HG03460 (cell line): ENCODE data around the gene ZNF512B.
"Not testable (repeated sequence)": the region's sequence is repeated elsewhere in the genome, so short reads cannot be mapped to it uniquely, and the experiment has no call there.

Experiments
- ATAC-seq: cut with Tn5 transposase; IDR thresholded peaks from one replicate; pipeline ENCODE4 v1.9.1; 2021; ENCODE audit not compliant: unreplicated experiment

The ZNF512B gene

DNA sequence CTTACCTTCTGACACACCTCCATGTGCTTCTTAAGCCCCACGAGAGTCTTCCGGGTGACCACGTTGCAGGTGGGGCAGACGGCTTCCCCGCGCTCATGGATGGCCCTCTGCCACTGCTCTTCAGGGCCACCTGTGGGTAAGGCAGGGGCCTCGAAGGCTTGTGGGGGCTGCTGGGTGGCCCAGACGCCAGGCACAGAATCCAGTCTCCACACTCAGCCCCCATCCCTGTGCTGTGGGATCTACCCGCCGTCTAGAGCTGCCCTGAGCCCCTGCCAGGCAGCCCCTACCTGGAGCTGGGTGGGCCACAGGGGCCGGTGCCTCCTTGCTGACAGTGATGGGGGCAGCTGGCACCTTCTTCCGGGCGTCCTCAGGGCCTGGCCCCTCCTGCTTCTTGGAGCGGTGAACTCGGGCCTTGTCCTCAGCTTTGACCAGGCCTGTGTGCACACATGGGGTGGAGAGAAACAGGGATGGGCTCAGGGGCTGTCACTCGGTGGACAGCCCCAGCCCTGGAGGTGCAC, 5.9 kb downstream of the ZNF512B start:
- ATAC-seq = no peak

DNA sequence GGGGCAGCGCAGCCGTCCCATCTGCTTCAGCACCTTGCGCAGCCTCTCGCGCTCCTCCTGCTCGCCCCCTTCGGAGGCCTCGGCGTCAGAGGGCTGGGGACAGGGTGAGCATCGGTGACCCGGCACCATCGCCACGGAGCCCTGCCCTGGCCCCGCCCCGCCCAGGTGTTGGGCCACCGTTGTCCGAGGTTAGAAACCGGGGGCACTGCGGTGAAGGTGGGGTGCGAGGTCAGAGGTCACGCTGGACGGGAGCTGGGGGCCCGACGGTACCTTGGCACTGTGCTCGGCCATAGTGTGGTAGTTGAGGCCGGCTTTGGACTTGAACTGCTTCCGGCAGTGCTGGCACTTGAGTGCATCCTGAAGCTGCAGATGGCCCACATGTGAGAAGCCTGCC, 6.4 kb downstream of the ZNF512B start:
- ATAC-seq = no peak

DNA sequence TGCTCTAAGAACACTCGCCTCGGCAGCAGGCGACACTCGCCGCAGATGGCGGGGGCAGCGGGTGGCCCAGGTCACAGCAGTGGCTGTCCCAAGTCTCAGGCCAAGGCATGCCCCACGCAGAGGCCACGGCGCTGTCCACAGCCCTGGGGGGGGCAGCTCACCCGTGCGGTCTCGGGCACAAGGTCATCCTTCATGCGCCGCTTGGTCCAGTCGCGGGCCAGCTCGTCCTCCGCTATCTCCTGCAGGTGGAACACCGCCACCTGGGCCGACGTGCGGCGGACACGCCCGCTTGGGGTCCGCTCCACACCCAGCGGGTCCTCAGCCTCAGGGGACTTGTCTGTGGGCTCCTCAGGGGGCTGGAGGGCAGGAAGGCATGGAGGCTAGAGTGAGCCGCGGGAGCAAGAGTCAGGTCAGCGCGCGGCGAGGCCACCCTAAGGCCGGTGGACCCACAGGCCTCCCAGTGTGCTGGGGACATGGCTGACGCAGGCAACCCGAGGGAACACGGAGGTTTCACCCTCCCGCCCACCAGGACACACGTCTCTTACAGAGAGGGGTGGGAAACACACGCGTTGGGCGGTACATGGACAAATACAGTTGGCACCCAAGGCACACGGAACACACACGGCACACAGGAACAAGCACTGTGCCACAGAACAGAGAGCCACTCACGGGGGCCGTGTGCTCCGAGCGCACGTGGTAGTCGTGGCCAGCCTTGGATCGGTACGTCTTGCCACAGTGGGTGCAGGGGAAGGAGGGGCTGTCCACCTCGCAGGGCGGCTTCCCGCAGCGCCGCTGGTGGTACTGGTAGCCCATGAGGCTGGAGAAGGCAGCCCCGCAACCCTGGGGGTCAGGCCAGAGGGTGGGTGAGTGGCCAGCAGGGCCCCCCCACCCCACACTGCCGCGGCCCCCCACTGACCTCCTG, 7.0 kb downstream of the ZNF512B start:
- no peak for ATAC-seq

DNA sequence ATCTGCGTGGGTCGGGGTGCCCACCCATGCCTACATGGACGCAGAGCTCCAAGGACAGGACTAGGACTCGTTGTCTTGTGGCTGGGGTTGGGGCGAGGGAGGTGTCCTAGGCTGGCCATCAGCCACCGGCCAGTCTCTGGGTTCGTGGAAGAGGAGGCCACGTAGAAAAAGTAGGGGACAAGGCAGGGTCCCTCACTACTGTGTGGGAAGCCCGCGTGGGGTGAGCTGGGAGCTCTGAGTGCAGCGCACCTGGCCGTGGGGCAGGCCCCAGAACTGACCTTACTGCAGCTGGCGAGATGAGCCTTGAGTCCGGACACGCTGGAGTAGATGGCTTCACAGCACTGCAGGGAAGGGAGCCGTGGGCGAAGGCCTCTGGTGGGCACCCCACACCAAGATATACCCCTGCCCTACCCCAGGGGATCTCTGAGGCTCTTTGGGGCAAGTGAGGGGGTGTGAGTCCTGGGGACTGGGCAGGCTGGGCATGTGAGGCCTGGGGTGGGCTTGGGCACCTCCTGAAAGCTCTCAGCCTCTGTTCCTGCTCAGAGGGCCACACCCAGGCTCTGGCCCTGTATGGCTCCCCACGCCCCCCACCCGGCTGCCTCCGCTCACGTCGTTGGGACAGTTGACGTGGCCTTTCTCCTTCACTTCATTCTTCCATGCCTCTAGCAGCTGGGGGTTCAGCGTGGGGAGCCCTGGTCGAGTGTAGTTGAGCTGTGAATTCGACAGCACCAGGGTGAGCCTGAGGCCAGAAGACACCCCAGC, 7.9 kb downstream of the ZNF512B start:
- no peak for ATAC-seq

DNA sequence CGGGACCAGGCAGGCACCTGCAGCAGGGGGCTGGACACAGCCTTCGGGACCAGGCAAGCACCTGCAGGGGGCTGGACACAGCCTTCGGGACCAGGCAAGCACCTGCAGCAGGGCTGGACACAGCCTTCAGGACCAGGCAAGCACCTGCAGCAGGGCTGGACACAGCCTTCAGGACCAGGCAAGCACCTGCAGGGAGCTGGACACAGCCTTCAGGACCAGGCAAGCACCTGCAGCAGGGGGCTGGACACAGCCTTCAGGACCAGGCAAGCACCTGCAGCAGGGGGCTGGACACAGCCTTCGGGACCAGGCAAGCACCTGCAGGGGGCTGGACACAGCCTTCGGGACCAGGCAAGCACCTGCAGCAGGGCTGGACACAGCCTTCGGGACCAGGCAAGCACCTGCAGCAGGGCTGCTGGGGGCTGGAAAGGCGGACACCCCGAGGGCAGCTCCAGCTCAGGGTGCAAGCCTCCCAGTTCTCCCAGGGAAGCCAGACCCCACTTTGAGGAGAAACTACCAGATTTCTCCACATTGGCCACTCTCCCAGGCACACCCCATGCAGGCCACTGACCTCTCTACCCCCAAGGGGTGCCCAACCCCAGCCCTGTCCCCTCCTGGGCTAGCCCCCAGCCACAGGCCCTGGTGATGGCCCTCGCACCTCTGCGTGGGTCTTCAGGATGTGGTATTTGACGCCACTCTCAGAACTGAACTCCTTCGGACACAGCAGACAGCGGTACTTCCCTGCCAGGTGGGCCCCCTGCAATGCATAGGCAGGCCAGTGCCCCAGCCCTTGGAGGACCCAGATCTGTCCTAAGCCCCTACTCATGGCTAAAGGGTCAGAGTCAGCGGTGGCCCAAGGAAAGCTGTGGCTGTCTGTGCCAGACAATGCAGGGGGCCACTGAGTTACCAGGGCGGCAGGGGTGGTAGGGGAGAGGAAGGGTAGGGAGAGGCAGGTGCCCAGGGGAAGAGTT, 8.8 kb downstream of the ZNF512B start:
- ATAC-seq = not testable (repeated sequence)

DNA sequence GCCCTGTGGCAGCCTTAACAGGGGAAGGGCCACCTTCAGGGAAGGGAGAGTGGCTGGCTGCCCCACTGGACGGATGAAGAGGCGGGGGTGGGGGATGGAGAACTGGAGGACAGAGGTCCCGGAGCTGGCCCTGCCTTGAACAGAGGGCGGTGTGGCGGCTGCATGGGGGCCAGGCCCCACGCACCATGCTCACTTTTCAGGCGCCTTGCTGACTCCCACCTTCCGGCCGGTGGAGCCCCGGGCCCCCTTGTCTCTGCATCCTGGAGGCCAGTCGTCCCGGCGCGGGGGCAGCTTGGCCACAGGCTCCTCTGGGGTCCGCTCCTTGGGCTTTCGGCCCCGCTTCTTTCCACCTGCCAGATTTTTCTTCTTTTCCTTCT, 10.0 kb downstream of the ZNF512B start:
- no peak for ATAC-seq

DNA sequence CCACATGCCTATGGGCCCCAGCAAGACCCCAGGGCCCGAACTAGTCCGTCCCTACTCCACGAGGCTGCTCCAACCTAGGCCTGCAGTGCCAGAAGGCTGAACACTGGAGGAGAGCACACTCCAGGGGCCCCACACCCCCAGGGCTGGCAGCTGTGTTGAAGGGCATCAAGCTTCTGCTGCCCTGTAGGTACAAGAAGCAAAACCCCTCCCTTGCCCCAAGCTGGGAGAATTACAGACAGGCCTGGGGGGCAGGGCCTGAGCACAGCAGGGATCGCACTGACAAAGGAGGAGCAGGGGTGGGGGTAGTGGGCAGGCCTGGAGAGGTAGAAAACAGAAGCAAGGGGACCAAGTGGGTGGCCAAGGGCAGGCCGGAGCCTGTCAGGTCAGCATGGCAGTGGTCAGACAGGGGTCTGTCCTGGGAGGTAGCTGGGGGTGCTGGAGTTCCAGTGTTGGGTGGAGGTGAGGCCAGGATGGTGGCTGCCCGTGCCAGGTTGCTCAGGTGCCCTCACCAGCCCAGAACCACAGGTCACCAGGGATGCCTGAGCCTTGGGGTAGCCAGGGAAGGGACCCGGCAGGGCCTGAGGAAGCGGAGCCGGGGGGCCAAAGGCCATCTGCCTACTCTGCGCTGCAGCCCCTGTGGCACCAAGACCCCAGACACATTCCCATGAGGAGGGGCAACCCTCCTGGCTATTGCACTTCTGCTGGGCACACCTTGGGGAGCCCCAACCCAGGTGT, 10.6 kb downstream of the ZNF512B start:
- no peak for ATAC-seq

DNA sequence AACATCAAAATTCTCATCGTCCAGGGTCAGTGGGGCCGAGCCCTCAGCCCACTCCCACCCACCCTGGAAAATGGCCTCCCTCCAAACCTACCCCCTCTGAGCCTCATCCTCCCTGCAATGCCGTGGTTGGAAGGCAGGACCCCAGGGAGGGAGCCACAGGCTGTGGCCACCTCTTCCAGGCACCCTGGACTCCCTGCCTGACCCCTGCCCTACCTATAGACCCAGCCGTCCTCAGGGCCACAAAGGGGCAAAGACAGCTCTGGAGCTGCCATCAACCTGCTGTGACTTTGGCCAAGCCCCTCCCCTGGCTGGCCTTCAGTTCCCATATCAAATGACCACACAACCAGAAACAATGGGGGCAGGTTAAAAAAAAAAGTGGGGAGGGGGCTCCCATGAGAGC, 11.3 kb downstream of the ZNF512B start:
- no peak for ATAC-seq

DNA sequence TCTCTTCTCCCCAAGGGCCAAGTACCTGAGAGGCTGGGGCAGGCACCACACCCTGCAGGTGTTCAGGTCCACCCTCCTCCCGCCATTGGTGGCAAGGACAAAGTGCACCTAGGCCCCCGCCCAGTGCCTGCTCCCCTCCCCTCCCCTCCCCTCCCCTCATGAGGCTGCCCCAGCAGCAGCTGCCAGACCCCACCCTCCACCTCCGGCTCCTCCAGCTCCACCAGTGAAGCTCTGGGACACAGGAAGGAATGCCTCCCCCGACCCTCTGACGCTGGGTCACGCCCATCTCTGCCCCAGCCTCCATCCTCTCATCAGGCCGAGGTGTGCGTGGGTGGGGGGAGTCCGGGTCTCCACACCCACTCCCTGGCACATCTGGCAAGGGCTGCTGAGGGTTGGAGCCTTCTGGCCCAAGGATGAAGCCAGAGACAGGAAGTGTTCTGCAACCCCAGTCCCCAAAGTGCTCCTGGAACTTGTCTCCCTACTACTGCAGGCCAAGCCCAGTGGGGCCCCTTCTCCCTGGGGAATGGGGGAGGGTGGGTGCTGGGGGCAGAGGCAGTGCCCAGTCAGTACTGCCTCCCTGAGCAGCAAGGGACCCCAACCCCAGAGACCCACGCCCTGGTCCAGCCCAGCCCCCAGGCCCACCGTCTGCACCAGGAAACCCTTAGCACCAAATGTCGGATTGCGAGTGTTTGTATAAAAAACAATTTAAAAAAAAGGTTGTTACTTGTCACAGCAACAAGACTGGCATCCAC, 11.9 kb downstream of the ZNF512B start:
- ATAC-seq = no peak

DNA sequence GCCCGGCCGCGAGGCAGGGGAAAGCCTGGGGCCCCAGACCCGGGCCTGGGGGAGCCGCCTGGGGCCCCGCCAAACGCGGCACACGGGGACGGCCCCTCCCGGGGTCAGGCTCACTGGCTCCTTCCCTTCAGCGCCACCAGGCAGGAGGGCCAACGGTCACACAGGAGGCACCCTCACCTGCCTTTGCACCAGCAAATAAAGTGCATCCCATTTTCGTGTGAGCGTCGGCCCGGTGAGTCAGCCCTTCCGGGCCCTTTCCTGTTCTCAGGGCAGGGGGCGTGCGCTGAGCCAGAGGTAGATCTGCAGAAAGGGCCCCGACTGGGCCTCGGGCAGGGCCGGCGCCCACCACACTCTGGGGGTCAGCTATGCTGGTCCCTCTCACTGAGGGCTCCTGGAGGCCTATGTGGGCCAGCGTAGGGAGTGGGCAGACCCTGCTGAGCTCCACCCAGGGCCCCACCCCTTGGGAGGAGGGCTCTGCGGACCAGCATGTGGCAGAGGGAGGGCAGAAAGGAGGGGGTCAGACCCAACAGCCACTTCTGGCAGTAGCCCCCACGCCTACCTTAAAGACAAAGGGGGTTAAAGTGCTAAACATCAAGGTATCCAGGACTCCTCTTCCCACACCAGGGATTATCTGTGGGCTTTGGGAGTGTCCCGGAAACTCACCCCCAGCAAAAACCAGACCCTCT, 12.6 kb downstream of the ZNF512B start:
- peak; percentile 20 for ATAC-seq

DNA sequence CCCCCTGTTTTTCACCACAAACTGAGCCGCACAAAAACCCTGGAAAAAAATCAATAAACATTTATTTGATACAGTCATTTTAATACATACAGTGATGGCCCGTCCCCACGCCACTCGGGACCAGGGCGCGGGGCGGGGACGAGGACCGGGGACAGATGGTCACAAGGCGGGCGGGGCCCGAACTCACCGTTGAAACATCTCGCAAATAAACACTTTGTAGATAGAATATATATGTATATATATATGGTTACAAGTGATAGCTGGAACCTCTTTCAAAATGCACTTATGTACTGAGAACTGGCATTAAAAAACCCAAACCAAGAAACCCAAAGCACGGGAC, 13.1 kb downstream of the ZNF512B start:
- no peak for ATAC-seq

DNA sequence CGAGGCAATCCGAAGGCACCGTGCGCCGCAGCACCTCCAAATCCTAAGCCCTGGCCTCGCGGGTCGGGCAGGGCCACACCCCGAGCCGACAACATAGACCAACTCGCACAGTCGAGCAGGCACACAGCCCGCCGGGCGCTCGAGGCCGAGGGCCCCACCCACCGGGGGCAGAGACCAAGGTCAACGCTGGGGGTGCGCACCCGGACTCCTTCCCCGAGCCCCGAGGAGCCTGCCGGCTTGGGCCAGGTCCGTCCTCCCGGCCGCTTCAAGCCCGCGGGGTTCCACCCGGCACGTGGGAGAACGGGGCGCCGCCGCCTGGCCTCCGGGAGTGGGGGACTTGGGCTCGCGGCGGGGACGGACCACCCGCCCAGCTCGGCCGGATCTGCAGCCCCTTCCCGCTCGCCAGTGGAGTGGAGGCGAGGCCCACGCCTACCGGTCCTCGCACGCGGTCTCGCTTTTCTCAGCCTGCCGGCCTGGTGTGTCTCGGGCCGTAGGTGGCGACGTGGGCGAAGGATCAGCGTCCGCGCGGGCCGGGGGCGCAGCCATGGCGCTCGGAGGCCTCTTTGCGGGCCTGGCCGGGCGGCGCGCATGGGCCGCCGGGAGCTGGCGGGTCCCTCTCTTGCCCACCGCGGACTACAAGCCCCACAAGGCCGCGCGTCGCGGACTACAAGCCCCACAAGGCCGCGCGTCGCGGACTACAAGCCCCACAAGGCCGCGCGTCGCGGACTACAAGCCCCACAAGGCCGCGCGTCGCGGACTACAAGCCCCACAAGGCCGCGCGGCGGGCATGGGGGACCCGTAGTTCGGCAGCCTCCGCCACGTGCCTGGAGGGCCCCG, 13.7 kb downstream of the ZNF512B start, which contains the start of gene UCKL1:
Gene UCKL1, minus strand, starts transcription at position 590 of the 837 bp plus-strand sequence. Its CDS starts 44 bp downstream, at position 546.
- peak; percentile 53 for ATAC-seq

DNA sequence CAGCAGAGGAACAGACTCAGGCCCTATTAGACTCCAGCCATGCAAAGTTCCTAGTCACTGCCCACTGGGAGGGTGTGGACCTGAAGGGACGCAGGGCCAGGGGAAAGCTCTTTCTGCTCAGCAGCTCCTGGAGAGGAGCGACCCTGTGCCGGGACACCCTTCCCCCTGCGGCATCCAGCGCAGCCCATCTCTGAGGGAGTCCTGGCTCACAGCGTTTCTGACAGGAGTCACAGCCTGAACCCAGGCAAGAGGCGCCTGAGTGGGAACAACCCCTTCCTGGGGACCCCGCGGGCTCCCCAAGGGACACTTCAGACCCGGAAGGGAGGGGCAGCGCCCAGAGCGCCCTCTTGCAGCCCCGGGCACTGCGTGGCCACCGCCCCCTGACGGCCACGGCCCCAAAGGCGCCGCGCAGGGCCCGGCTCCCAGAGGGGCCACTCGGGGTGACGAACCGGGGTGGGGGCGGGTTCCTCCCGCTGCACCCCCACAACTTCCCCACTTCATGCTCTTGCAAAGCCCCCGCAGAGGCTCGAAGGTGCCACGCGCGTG, 14.4 kb downstream of the ZNF512B start:
- ATAC-seq = peak; percentile 11

DNA sequence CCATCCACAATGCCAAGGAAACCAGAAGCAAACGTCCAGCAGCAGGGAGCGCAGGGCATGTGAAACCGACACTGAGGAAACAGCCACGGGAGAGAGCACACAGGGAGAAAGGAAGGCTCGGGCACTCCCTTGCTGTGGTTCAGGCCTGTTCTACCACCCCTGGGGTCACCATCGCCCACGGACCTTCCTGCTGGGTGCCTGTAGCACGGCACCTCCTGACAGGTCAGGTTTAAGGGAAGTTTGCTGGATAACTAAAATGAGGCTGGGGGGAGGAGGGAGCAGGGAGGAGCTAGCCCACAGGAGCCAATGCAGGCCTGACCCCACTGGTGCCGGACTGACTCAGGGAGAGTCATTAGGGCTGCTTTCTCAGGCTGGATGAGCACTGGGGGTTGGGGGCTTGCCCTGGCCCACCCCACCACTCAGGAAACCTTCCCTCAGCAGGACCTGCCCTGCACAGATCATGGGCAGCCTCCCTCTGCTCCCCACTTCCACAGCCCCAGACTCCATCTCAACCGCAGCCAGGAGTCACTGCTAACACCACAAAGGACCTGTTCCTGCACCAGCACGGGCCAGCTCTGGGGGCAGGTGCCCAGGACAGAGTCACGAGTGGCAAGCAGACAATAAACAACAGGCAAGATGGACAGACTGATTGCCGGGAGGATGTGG, 15.8 kb downstream of the ZNF512B start:
- no peak for ATAC-seq

DNA sequence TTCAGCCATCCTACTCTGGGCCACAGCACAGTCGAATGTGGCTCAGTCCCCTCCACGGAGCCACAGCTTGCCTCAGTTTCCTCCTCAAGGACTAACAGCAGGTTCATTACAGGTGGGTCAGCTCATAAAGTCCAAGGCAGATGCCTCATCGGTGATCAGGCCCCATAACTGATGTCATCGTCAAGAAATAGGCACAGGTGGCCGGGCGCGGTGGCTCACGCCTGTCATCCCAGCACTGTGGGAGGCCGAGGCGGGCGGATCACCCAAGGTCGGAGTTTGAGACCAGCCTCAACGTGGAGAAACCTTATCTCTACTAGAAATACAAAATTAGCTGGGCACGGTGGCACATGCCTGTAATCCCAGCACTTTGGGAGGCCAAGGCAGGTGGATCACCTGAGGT, 17.0 kb downstream of the ZNF512B start:
- ATAC-seq = no peak

DNA sequence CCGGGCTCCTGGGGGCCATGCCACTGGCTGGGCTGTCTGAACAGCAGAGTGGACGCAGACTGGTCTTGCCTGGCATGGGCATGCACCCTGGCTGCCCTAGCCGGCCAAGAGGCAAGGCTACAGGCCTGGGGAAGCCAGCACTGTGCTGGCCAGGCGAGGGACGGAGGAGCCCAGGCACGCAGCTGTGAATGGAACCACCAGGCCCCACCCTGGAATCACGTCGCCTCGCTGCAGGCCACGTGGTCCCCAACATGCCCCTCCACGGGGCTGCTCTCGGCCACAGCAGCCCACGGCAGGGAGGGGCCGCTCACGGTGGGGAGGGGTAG, 17.6 kb downstream of the ZNF512B start:
- no peak for ATAC-seq
